GM12875 (cell line): ENCODE data around the gene GAL.

Experiments
- H3K4me3 ChIP-seq: one replicate; pipeline ENCODE4 v1.5.1; 2011; ENCODE audit warnings: low read depth, low read length, control low read depth
- CTCF ChIP-seq: IDR thresholded peaks from 2 replicates; pipeline ENCODE4 v1.5.1; 2011; ENCODE audit warnings: low read depth, mild to moderate bottlenecking, control low read depth, inconsistent platforms, low read length, moderate library complexity, borderline replicate concordance; ENCODE audit not compliant: insufficient read depth

GAL gene

GRCh38 chr11:68666849-68667248, 17.5 kb upstream of the GAL start:
- no peak overlapping the region for H3K4me3 ChIP-seq
- TF ChIP-seq CTCF, result no peak

DNA sequence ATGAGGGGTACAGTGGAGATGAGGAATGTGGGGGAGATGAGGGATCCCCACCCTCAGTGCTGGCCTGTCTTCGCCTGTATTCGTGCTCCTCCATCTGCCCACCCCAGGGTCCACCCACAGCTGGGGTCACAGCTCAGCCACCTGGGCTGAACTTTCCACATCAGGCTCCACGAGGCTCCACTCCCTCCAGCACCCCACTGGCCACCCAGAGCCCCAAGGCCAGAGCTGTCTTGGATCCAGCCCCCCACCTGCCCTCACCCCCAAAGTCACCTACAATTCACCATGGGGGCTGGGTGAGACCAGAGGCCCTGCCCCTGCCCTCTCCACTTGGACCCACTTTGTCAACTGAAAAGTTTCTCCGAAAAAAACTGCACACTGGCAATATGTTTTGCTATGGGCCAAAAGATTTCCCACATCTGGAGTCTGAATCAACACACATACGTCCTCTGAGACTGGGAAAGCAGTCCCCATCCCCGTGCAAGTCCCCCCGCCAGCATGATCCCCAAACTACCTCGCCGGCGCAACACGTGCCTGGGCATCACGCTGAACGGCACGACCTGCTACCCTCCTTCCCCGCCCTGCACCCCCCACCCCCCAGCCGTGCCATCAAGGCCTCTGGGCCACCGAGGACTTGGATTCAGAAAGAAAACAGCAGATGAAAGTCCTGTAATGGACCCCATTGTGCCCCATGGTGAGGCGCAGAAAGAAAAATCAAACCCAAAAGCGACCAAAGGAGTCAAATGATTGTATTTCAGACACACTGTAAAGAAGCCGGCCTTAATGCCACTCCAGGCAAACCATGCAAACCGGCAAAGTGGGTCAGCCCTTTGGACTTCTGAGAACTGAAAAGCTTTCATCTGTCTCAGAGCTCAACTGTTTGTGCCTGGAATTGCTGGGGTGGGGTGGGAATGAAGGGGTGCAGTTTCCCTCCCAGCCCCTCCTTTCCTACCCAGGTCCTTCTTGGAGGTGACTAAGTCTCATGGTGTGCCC, 16.5 kb upstream of the GAL start:
- no peak overlapping the region for H3K4me3 ChIP-seq

GRCh38 chr11:68669301-68670090, 14.8 kb upstream of the GAL start:
- no peak overlapping the region for H3K4me3 ChIP-seq
- no peak for TF ChIP-seq CTCF

More for the DNA sequence above, 16.5 kb upstream of the GAL start:
- no peak for TF ChIP-seq CTCF

DNA sequence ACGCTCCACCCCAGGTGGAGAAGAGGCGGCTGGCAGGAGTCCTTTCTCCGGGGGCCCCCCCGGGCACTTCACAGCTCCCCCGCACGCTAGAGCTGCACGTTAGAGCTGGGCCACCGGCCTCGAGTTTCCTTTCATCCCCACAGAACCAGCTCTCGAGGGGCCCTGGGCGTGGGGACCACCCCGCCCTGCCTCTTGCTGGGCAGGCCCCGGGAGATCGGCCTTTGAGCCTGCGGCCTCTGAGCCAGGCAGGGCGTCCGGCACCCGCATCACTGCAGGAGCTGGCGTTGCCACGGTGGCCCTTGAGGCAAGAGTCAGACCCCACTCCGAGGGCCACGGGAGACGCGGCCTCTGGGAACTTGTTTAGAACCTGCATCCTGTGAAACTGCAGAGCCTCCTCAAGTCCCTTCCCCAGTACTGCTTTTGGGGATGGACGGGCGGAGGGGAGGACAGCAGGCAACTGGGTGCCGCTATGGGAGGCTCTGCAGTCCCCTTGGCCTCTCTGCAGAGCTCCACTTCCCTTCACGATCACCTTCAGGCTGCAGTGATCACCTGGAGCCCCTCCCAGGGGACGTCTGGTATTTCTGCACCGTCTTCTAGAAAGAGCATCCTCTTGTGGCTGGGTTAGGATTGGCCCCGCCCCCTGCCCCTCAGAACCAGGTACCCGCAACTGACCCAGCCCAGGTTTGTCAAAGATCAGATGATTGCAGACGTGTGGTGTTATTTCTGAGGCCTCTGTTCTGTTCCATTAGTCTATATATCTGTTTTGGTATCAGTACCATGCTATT, 13.9 kb upstream of the GAL start:
- no peak overlapping the region for H3K4me3 ChIP-seq
- TF ChIP-seq CTCF, result no peak

- H3K4me3 ChIP-seq, result no peak overlapping the region
- no peak for TF ChIP-seq CTCF
These were observed 10.9 kb upstream of the GAL start for GRCh38 chr11:68673306-68673945.

DNA sequence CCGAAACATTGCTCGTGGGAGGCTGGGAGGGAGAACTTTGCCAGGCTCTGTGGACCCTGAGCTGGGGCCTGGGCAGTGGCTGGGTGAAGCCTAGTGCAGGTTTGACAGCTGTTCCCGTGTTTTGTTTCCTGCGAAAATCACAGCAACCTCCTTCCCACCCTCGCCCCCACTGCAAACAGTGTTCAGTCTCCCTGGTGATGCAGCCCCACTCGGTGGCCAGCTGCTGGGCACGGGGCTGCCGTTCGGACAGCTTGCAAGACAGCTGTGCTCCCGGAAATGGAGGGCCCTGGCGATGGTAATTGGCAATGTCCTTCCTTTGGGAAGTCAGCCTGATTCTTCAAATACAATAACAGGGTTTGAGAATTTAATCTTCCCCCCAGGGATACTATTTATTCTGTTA, 10.4 kb upstream of the GAL start:
- TF ChIP-seq CTCF, result no peak
- H3K4me3 ChIP-seq, result no peak overlapping the region
